HepG2 (cell line): ENCODE data around the gene LARP1. TPM values are rescaled to one million over a fixed set of nuclear protein-coding genes. Genes with fewer than 3 reads are reported as not detected.

ENCODE experiments used
- CENPX ChIP-seq: sonication (generic); formaldehyde crosslinking; IDR thresholded peaks from 2 replicates; pipeline ENCODE4 v1.9.0; 2021; ENCODE audit warnings: mild to moderate bottlenecking, missing genetic modification reagents, moderate library complexity
- IRX3 ChIP-seq: sonication (generic); formaldehyde crosslinking; IDR thresholded peaks from 2 replicates; pipeline ENCODE4 v1.8.1; 2023; ENCODE audit warnings: mild to moderate bottlenecking, low read depth, missing genetic modification reagents, borderline replicate concordance
- MXD3 ChIP-seq: IDR thresholded peaks from 2 replicates; pipeline ENCODE4 v1.6.1; 2016; ENCODE audit warnings: mild to moderate bottlenecking, missing biosample characterization, missing genetic modification reagents
- NRL ChIP-seq: sonication (generic); formaldehyde crosslinking; IDR thresholded peaks from 2 replicates; pipeline ENCODE4 v1.5.0; 2020; ENCODE audit warnings: missing genetic modification reagents, mild to moderate bottlenecking, moderate library complexity, borderline replicate concordance
- PAX8 ChIP-seq: sonication (generic); formaldehyde crosslinking; IDR thresholded peaks from 2 replicates; pipeline ENCODE4 v1.8.0; 2022; ENCODE audit warnings: mild to moderate bottlenecking, missing genetic modification reagents, borderline replicate concordance
- PCBP2 ChIP-seq: fragments of 200-400 bp; formaldehyde crosslinking; optimal IDR thresholded peaks from 2 replicates; pipeline ENCODE3; 2018; ENCODE audit warnings: low read length, low read depth; ENCODE audit not compliant: poor library complexity, severe bottlenecking
- PRDM10 ChIP-seq: sonication (generic); formaldehyde crosslinking; IDR thresholded peaks from 2 replicates; pipeline ENCODE4 v1.4.0; 2020; ENCODE audit warnings: low read depth, missing genetic modification reagents
- PTBP1 ChIP-seq: fragments of 200-400 bp; formaldehyde crosslinking; IDR thresholded peaks from 2 replicates; pipeline ENCODE4 v1.6.1; 2018; ENCODE audit warnings: low read length, low read depth; ENCODE audit not compliant: poor library complexity, severe bottlenecking
- SOX5 ChIP-seq: IDR thresholded peaks from 2 replicates; pipeline ENCODE4 v1.6.1; 2016; ENCODE audit warnings: borderline replicate concordance
- SRY ChIP-seq: sonication (generic); formaldehyde crosslinking; IDR thresholded peaks from 2 replicates; pipeline ENCODE4 v1.8.0; 2022; ENCODE audit warnings: mild to moderate bottlenecking, missing genetic modification reagents
- ZBTB7B ChIP-seq: sonication (generic); formaldehyde crosslinking; IDR thresholded peaks from 2 replicates; pipeline ENCODE4 v1.4.0; 2020; ENCODE audit warnings: missing genetic modification reagents
- ZNF17 ChIP-seq: sonication (generic); formaldehyde crosslinking; IDR thresholded peaks from 2 replicates; pipeline ENCODE4 v1.5.0; 2020; ENCODE audit warnings: mild to moderate bottlenecking, missing genetic modification reagents
- ZNF253 ChIP-seq: sonication (generic); formaldehyde crosslinking; IDR thresholded peaks from 2 replicates; pipeline ENCODE4 v1.8.0; 2022; ENCODE audit warnings: mild to moderate bottlenecking, missing genetic modification reagents, borderline replicate concordance
- ZNF891 ChIP-seq: sonication (generic); formaldehyde crosslinking; IDR thresholded peaks from 2 replicates; pipeline ENCODE4 v1.5.0; 2020; ENCODE audit warnings: mild to moderate bottlenecking, missing genetic modification reagents
- ZSCAN29 ChIP-seq: sonication (generic); formaldehyde crosslinking; conservative IDR thresholded peaks from 2 replicates; pipeline ENCODE4 v1.4.0; 2020; ENCODE audit warnings: mild to moderate bottlenecking, missing genetic modification reagents
- polyA plus RNA-seq, 8 experiments: library from polyadenylated mRNA; depleted of rRNA in 3 of 8; stranded (reverse) in 7 of 8; unstranded in 1 of 8; fragments of >200 nt; fragmentation: Illumina TruSeq in 4 of 8; extraction: Trizol in 4 of 8; gene quantifications; 2 replicates each; pipeline versions ENCODE4 v1.2.1 to v1.2.3, GENCODE V29; 2011 to 2016; ENCODE audit warnings: low read depth in 4 of 8, missing spikeins in 1 of 8, mixed read lengths in 1 of 8; ENCODE audit not compliant: insufficient read depth in 1 of 8
- total RNA-seq, 5 experiments: library from RNA; depleted of rRNA; stranded (reverse); fragments of >200 nt; fragmentation: Illumina TruSeq; extraction: Trizol; gene quantifications; 2 replicates each; pipeline ENCODE4 v1.2.3, GENCODE V29; 2016; ENCODE audit warnings: low read depth in 1 of 5
- TF ChIP-seq, protein P1 (sequence below): sonication (generic); formaldehyde crosslinking; IDR thresholded peaks from 2 replicates; pipeline ENCODE4 v1.5.0; 2020; ENCODE audit warnings: mild to moderate bottlenecking, missing genetic modification reagents
- TF ChIP-seq, protein P2 (sequence below): sonication (generic); formaldehyde crosslinking; conservative IDR thresholded peaks from 2 replicates; pipeline ENCODE4 v1.4.0; 2020; ENCODE audit warnings: mild to moderate bottlenecking, missing genetic modification reagents, moderate library complexity
- TF ChIP-seq, protein P3 (sequence below): sonication (generic); formaldehyde crosslinking; IDR thresholded peaks from 2 replicates; pipeline ENCODE4 v1.4.0; 2020; ENCODE audit warnings: missing genetic modification reagents

LARP1 gene
- total and polyA plus RNA-seq, 2 of the 13 experiments (the other 11 are each of a cell fraction or from before 2014, with no cell fraction given) = 45.2 to 61.4 TPM

- TF ChIP-seq NRL (CRISPR knock-in tag) (no peak), ZNF891 (no peak), PTBP1 (no peak), MXD3 (CRISPR knock-in tag) (no peak), ZNF253 (CRISPR knock-in tag) (no peak), ZNF17 (CRISPR knock-in tag) (no peak), PAX8 (CRISPR knock-in tag) (no peak), PRDM10 (CRISPR knock-in tag) (no peak), PCBP2 (no peak), IRX3 (CRISPR knock-in tag) (no peak), SRY (no peak), SOX5 (CRISPR knock-in tag) (peak; percentile 84), CENPX (CRISPR knock-in tag) (no peak), ZBTB7B (CRISPR knock-in tag) (no peak), ZSCAN29 (no peak)
- TF ChIP-seq, protein P1, sequence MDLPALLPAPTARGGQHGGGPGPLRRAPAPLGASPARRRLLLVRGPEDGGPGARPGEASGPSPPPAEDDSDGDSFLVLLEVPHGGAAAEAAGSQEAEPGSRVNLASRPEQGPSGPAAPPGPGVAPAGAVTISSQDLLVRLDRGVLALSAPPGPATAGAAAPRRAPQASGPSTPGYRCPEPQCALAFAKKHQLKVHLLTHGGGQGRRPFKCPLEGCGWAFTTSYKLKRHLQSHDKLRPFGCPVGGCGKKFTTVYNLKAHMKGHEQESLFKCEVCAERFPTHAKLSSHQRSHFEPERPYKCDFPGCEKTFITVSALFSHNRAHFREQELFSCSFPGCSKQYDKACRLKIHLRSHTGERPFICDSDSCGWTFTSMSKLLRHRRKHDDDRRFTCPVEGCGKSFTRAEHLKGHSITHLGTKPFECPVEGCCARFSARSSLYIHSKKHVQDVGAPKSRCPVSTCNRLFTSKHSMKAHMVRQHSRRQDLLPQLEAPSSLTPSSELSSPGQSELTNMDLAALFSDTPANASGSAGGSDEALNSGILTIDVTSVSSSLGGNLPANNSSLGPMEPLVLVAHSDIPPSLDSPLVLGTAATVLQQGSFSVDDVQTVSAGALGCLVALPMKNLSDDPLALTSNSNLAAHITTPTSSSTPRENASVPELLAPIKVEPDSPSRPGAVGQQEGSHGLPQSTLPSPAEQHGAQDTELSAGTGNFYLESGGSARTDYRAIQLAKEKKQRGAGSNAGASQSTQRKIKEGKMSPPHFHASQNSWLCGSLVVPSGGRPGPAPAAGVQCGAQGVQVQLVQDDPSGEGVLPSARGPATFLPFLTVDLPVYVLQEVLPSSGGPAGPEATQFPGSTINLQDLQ = no peak
- TF ChIP-seq, protein P2, sequence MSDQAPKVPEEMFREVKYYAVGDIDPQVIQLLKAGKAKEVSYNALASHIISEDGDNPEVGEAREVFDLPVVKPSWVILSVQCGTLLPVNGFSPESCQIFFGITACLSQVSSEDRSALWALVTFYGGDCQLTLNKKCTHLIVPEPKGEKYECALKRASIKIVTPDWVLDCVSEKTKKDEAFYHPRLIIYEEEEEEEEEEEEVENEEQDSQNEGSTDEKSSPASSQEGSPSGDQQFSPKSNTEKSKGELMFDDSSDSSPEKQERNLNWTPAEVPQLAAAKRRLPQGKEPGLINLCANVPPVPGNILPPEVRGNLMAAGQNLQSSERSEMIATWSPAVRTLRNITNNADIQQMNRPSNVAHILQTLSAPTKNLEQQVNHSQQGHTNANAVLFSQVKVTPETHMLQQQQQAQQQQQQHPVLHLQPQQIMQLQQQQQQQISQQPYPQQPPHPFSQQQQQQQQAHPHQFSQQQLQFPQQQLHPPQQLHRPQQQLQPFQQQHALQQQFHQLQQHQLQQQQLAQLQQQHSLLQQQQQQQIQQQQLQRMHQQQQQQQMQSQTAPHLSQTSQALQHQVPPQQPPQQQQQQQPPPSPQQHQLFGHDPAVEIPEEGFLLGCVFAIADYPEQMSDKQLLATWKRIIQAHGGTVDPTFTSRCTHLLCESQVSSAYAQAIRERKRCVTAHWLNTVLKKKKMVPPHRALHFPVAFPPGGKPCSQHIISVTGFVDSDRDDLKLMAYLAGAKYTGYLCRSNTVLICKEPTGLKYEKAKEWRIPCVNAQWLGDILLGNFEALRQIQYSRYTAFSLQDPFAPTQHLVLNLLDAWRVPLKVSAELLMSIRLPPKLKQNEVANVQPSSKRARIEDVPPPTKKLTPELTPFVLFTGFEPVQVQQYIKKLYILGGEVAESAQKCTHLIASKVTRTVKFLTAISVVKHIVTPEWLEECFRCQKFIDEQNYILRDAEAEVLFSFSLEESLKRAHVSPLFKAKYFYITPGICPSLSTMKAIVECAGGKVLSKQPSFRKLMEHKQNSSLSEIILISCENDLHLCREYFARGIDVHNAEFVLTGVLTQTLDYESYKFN (CRISPR knock-in tag) = peak; percentile 74
- TF ChIP-seq, protein P3, sequence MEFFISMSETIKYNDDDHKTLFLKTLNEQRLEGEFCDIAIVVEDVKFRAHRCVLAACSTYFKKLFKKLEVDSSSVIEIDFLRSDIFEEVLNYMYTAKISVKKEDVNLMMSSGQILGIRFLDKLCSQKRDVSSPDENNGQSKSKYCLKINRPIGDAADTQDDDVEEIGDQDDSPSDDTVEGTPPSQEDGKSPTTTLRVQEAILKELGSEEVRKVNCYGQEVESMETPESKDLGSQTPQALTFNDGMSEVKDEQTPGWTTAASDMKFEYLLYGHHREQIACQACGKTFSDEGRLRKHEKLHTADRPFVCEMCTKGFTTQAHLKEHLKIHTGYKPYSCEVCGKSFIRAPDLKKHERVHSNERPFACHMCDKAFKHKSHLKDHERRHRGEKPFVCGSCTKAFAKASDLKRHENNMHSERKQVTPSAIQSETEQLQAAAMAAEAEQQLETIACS (CRISPR knock-in tag) = no peak
These were observed 25.6 kb upstream of the LARP1 start (continued) for GRCh38 chr5:154729613-154730012.
